Middle frontal gyrus (tissue), 1 donor: ENCODE measurements around the gene ADGRG1.
"Not testable (repeated sequence)": the region's sequence is repeated elsewhere in the genome, so short reads cannot be mapped to it uniquely, and the experiment has no call there.

Experiments
- DNase-seq: peaks from one replicate; pipeline ENCODE4 v3.0.0-alpha.2; 2015; ENCODE audit warnings: low spot score; ENCODE audit errors: extremely low spot score

Gene ADGRG1

GRCh38 chr16:57666353-57667047 lies 38.1 kb downstream of the ADGRG1 start:
- no peak for DNase-seq

- DNase-seq: no peak
These were observed 38.7 kb downstream of the ADGRG1 start for GRCh38 chr16:57667048-57667525.

- no peak for DNase-seq
These were observed 39.3 kb downstream of the ADGRG1 start for GRCh38 chr16:57667526-57668262.

DNA sequence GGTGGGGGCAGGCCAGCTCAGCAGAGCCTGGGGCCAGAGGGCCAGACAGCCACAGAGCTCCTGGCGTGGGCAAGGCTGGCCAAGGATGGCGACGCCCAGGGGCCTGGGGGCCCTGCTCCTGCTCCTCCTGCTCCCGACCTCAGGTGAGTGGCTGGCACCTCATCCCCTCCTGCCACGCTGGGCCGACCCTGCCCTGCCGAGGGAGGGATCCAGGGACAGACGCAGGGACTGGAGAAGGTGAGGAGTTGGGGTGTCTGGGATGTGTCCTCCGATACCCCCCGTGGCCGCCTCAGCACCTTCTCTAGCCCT lies 39.8 kb downstream of the ADGRG1 start, which contains the start of gene ADGRG3:
ADGRG3 (plus strand) TSS at position 44 of the 309 bp plus-strand sequence; CDS start at position 86, 42 bp downstream.
- no peak for DNase-seq

DNA sequence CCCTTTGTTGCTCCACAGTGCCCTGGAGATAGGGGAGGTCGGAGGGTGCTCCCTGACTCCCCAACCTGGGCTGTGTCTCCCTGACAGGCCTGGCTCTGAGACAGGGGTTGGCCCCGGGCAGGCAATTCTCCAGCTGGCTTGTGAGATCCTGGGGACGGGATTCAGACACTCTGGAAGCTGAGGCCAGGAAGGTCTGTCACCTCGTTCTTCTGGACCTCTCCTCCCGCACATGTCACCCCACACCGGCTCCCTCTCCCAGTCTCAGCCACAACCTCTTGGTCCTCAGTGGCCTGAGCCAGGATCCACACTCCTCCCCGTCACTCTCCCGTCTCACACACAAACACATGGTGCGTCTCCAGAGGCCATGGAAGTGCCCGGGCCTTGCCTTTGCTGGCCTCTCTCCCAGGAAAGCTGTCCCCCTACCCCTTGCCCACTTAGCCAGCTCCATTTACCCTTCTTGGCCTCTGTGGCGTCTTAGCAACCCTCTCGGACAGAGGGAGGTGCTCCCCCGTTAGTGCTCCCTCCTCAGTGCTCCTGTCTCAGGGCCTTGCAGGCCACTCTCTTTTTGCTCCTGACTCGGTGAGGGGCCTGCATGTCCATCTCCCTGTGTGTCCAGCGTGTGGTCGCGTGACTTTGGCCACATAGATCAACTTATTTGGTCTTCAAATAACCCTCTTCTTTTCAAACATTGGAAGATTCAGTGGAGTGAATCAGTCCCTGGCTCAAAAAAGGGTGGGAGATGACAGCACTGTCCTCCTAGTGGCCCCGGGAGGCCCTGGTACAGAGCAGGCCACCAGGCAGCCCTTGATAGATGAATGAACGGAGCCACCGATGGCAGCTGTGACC lies 40.4 kb downstream of the ADGRG1 start:
- DNase-seq: no peak

GRCh38 chr16:57669476-57670162 lies 41.2 kb downstream of the ADGRG1 start:
- no peak for DNase-seq

DNA sequence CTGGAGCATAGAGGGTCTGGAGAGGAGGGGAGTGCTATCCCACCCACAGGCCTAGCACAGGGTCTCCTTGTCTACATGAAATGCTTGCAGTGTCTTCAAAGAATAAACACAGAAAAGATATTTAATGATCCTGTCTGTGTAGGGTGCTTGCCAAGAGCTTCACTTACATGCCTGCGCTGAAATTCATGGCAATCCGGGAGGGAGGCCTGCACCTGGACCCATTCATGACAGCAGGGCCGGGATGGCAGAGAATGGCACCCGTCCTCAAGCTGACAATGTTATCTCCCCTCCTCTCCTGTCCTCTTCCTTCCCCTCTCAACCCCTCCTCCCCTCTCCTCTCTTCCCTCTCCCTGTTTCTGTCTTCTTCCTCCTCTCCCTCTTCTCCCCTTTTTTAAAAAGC lies 41.8 kb downstream of the ADGRG1 start:
- DNase-seq: no peak

DNA sequence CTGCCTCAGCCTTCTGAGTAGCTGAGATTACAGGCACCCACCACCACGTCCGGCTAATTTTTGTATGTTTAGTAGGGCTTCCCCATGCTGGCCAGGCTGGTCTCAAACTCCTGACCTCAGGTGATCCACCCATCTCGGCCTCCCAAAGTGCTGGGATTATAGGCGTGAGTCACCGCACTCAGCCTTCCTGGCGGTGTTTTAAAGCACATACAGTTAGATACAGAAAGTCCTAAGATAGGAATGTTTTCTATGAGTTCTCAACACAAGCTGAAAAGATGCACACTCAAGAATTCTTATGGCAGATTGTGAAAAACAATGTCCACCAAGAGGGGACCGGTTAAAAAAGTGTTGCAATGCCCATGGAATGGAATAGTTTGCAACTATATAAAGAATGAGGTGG lies 43.0 kb downstream of the ADGRG1 start:
- not testable (repeated sequence) for DNase-seq

GRCh38 chr16:57672416-57672815 lies 44.0 kb downstream of the ADGRG1 start:
- DNase-seq: no peak

DNA sequence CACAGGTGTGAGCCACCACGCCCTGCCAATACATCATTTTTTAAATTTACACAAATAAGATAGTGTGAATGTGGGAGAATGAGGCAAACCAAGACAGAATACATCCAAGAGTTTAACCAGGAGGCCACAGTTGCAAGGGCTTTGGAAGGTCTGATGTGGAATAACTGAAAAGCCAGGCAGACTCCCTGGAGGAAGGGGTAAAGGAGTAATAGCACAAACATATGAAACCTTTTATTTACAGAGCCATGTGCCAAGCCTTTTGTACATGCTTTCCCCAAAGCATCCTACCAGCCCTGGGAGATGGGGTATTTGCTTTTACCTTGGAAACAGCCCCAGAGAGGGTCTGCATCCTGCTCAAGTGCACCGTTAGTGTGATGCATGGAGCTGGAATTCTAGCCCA lies 44.4 kb downstream of the ADGRG1 start:
- no peak for DNase-seq

GRCh38 chr16:57675741-57676551 lies 47.5 kb downstream of the ADGRG1 start:
- no peak for DNase-seq

DNA sequence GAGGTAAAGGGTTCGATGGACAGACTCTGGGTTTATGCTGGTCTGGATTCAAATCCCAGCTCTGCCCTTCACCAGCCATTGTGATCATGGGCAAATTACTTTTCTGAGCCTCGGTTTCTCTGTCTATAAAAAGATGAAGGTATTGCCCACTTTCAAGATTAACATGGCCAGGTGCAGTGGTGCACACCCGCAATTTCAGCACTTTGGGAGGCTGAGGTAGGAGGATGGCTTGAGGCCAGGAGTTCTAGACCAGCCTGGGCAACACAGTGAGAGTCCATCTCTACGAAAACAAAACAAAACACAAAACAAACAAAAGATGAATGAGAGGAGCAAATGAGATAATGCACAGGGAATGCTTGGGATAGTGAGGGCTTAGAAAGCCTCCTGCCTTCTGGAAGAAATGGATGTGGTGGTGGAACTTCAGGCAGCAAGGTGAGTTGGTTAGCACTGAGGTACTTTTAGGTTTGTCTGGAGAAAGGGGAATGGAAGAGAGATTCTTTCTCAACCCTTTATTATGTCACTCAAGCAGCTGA lies 48.2 kb downstream of the ADGRG1 start:
- no peak for DNase-seq

DNA sequence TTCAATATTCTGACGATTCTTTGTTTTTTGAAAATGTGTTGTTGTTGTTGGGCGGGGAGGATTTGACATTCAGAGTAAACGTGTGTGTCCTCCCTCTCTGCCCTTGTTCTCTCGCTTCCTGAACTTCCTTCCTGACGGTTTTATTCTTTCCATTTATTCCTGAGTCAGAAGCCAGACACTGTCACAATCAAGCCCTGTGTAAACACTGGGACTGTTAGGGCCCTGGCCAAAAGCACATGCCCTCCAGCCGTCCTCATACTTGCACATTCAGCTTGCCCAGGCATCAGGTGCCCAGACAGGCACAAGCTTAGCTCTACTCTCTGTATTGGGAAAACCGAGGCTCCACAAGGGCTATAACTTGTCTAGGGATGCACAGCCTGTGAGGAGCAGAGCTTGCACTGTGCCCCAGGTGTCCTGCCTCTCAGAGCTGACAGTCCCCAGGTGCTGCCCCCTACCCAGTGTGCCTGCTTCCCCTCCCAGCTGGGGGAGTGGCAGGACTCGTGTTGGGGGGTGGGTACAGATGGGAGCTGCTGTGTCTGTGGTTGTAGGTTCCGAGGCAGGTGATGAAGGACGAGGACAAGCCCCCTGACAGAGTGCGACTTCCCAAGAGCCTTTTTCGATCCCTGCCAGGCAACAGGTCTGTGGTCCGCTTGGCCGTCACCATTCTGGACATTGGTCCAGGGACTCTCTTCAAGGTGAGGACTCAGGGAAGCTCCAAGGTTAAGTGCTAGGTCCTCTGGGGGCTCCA lies 49.4 kb downstream of the ADGRG1 start:
- no peak for DNase-seq

GRCh38 chr16:57679016-57679415 lies 50.6 kb downstream of the ADGRG1 start:
- no peak for DNase-seq

GRCh38 chr16:57679767-57680482 lies 51.5 kb downstream of the ADGRG1 start:
- DNase-seq: no peak

GRCh38 chr16:57680842-57681375 lies 52.5 kb downstream of the ADGRG1 start:
- DNase-seq: no peak

- DNase-seq: no peak
These were observed 53.7 kb downstream of the ADGRG1 start for GRCh38 chr16:57681950-57682728.
